GM12801 (cell line): Measurements from ENCODE around the gene NMT1.

Experiments used
- CTCF ChIP-seq: IDR thresholded peaks from one replicate; pipeline ENCODE4 v1.5.1; 2011; ENCODE audit warnings: control low read depth; ENCODE audit not compliant: insufficient read length; ENCODE audit errors: extremely low read depth

Gene NMT1

GRCh38 chr17:45038728-45039634 lies 22.1 kb upstream of the NMT1 start:
- no peak for TF ChIP-seq CTCF

DNA sequence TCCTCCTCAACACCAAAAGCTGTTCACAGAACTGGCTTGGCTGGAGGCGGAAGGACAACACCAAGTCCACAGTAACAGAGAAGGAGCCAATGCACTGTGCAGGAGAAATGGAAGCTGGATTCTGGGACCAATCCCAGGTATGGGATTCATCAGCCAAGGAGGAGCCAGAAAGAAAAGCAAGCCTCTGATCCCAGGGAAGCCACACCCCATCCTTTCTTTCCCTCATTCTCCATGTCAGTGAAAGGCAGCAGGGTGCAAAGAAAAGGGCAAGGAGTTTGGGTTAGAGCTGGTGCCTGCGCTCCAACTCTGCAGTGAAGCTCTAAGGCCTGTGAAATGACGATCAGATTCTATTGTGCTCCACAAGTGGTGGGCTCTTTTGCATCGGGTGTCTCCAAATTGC lies 20.7 kb upstream of the NMT1 start:
- no peak for TF ChIP-seq CTCF

GRCh38 chr17:45042346-45043120 lies 18.6 kb upstream of the NMT1 start:
- no peak for TF ChIP-seq CTCF

GRCh38 chr17:45043813-45044540 lies 17.1 kb upstream of the NMT1 start:
- TF ChIP-seq CTCF, result no peak

- TF ChIP-seq CTCF, result no peak
Observed at GRCh38 chr17:45046537-45047125, 14.5 kb upstream of the NMT1 start.

GRCh38 chr17:45048795-45049563 lies 12.1 kb upstream of the NMT1 start:
- no peak for TF ChIP-seq CTCF
